NOMO-1 treated with DMSO at 0.1 percent for 48 hours (cell line): ENCODE results near the gene GAD1.

Source experiments
- DNase-seq: peaks from one replicate; lab custom pipeline; 2025; ENCODE audit not compliant: unreplicated experiment; lab: John Stamatoyannopoulos, UW

Gene GAD1

DNA sequence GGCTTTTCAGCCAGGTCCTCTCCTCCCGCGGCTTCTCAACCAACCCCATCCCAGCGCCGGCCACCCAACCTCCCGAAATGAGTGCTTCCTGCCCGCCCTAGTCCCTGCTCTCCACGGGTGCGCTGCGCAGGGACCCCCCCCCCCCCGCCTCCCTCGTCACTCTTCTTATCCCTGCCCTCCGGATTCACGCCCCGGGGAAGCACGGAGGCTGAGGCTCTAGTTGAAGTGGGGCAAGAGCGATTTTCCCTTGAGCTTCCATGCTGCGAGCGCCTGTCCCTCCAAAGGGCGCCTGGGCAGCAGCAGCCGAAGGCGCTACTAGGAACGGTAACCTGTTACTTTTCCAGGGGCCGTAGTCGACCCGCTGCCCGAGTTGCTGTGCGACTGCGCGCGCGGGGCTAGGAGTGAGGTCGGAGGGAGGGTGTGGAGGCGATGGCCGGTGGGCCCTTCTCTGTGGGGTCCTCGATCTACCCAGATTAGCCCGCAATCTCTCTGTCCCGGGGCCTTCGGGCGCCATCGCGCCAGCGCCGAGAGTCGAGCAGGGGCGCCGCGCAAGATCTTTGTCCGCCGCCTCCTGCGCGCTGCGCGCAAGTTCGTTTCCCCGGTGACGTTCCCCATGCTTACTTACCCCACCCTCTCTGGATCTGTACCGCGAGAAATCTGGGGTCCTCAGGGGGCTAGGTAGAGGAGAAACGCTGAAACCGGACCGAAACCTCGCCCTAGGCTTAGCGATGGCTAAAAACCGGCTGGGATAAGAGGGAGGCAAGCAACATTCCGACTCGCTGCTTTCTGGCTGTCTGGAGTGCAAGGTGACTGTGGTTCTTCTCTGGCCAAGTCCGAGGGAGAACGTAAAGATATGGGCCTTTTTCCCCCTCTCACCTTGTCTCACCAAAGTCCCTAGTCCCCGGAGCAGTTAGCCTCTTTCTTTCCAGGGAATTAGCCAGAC lies 677 bp downstream of the GAD1 start:
- DNase-seq = no peak

DNA sequence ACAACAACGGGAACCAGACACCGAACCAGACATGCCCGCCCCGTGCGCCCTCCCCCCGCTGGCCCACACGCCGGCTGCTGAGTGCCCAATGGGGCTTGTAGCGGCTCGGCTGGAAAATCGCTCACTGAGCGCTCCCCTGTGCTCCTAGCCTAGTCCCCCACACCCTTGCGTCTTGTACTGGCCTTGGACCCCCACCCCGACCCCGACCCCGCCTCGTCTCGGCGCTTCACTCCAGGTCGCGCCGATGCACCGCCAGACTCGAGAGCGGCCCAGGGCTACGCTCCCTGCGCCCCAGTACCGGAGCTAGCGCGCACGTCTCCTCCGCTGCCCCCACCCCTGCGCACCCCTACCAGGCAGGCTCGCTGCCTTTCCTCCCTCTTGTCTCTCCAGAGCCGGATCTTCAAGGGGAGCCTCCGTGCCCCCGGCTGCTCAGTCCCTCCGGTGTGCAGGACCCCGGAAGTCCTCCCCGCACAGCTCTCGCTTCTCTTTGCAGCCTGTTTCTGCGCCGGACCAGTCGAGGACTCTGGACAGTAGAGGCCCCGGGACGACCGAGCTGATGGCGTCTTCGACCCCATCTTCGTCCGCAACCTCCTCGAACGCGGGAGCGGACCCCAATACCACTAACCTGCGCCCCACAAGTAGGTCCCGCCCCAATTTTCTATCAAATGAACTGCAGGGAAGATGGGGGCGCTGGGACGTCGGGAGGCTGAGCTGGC lies 1.5 kb downstream of the GAD1 start:
- no peak for DNase-seq

DNA sequence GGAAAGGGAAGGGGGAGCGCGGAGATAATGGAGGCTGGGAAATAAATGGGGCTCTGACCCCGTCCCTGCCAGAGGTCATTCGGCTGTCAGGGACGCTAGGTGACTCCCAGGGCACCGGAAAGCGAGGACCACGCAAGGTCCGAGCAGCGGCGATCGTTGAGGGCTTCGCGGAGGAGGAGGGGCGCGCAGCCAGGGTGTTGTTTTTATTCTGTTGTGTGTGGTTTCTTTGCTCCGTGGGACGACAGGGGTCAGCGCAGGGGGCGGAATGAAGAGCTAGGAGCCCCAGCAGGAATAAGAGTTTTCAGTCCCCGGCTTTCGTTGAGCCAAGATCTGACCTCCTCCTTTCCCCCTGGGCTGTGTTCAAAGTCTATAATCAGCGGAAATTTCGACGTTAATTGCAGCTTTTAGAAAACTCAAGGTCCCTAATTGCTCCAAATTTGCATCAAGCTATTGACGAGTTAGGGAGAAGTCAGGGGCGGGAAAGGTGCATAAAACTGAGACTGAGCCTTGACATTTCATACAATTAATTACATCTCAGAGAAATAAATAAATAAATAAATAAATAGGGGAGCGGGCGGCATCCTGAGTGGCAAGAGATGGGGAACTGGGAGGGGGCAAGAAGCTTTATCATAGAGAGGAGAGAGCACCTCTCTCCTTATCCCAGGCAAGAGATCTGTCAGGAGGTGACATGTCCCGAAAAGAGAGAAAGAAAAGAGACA lies 2.2 kb downstream of the GAD1 start:
- DNase-seq = no peak

DNA sequence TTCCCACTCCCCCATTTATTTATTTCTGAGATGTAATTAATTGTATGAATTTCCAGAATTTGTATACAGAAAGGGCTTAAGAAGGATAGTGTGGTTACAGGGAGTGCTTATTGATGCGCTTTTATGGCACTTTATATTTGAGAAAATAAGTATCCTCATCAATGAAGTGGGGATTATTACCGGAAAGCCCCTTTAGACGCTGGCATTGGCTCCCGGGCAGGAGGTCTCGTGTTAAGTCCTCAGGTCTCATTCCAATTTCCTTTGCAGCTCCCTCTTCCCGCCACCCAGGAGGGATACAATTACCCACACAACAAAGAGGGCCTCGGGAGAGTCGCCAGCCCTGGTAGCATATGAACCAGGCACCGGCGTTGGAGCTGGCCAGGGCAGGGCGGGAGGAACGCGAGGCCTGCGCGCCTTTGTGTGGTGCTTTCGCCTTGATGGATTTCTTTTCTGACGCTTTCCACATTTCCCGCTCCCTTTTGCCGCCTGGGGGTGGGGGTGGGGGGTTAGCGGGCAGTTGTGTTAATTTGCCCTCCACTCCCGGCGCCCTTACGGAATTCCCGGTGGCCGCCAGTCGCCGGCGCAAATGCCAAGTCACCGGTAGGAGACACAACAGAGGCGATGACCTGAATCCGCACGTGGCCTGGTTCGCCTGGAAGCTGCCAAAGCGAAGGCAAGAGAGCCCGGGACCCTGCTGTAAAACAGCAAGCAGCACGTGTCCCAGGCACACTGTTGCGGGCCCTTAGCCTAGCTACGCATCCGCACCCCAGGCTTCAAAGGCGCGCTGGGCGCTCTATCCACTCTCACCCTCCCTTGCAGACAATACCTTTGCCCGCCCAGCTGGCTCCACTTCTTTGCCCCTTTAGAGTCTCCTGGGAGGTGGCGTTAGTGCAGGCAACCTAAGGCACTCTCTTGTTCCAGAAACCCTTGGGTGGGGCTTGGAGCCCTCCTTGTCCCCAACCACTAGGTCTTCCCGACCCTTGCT lies 3.3 kb downstream of the GAD1 start:
- DNase-seq = no peak

DNA sequence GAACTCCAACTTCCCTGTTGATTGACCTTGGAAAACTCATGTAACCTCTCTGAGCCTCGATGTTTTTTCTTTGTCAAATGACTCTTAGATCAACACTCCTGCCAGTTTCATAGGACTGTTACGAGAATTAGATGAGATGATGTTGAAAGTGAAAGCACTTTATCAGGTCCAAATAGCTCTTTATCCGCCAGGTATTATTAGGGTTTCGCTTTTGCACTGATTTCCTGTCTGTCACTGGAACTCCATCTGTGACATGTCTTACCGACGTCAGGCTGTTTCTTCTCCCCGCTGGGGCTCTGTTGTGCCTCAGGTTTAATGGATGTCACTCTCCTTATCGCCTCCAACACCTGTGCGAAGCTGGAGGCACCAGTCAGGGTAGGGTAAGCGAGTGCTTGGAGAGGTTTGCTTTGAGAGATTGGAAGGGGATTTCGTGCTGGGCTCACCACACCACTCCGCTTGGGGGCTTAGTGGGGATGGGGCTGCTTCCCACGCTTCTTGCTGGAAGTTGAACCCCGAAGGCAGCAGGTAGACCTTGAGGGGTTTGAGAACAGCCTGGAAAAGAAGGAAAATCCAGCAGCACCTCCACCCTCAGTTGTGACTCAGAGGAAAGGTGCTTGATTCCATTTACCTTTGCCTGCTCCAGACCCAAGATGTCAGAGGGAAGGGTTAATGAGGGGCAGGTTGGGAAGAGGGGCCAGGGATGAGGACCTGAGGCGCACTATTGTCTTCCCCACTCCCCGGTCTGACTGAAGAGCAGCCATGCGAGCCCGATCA lies 4.3 kb downstream of the GAD1 start:
- no peak for DNase-seq

DNA sequence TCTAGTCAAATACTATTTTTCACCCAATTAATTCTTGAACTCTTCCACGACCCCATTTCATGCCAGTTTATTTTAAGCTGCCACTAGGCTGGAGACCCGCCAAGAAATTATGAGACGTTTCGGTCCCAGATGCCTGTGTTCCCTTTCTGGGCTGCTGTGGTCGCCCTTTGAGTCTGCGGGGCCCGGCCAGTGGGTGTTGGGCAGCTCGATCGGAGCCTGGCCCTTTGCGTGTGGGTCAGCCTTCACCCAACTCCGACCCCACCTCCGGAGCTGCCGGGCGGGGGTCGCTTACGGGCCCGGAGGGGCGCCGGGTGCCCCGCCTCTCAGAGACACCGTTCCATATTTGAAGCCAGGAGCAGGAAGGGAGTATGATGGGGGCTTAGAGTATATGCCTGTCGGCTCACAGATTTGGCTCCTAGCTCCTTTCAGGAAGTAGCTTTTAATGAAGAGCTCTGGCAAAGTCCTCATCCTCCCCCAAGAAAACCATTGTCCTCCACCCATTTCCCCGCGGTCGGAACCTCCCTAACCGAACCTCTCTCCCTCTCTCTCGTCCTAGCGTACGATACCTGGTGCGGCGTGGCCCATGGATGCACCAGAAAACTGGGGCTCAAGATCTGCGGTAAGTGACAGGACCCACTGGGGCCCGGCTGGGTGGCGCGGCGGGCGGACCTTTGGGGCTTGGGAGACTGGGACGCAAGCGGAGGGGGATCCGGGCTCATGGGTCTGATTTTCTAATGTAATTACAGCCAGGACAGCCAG lies 5.0 kb downstream of the GAD1 start:
- no peak for DNase-seq

DNA sequence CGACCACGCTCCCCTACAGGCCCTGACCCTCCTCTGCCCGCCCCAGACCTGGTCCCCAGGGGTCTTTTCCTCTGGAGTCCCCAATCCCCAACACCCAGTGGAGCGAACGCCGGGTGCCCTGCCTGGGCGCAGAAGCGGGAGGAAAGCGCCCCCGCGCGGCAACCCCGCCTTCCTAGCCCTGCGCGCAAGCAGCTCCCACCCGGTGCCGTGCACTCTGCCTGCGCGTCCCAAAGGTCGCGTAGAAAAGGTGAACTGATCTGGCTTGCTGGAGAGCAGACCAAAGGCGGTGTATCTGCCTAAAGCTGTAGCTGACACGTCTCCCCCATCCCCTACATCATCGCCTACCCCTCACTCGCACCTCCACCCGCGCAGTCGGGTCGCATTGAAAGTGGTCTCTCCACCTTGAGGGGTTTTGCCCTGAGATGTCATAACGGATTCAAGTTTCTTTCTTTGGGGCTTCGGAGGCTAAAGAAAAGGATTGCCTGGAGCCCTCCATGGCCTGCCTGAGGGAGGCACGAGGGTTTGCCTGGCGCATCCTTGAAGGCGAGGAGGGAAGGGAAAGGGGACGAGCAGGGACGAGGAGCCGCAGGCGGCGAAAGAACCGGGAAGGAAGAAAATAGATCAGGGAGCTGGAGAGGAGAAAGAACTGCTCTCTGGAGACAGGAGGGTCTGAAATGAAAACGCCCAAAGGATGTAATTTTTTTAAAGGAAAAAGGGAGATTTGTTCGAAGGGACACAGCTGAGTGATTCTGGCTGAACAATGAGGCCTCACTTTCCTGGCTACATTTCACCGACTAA lies 5.8 kb downstream of the GAD1 start:
- DNase-seq = no peak

DNA sequence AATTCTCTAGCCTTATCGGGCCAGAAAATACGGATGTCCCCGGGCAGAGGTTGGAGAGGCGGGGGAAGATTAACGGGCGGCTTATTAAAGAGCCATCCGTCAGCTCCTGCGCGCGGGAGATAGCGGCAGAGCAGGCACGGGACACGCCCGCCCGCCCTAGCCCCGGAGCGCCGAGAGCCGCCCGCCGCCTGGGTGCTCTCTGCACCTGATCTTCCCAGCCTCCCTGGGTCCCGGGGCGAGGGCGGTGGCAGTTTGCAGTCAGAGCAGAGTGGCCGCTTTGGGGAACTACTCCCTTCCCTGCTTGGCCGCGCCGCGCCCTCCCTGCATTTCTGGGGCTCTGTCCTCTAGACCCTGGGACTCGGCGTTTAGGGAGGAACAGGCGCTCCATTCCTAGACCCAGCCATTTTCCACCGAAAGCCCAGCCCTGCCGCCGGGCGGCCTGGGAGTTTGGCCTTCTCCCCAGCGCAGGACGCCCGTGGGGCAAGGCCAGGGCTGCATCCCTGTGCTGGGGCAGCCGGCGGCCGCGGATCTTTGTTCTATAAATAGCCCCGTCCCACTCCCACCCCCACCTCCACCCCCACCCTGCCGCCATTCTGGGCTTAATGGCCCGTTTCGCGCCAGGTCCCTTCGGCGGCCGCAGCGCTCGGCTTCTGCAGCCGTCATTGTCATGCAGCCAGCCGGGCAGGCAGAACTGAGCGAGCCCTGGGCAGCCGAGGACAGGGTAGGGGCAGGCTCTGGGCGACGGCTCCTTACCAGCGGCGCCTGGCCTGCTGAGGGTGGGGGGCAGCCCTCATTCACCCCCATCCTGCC lies 6.6 kb downstream of the GAD1 start:
- peak; percentile 10 for DNase-seq

DNA sequence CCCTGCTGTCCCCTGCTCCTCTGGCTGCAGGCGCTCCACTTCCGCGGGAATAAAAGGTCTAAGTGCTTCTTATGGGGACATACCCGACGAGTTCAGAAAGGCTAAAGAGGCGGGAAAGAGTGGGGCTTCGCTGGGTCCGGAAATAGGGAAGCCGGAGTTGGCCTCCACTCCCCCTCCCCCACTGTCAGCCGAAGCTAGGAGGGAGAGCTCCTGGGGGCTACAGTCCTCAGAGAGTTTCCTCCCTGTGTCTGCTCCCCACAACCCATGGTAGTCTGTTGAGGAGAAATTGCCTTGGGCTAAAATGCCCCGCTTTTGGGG lies 7.2 kb downstream of the GAD1 start:
- peak; percentile 6 for DNase-seq

DNA sequence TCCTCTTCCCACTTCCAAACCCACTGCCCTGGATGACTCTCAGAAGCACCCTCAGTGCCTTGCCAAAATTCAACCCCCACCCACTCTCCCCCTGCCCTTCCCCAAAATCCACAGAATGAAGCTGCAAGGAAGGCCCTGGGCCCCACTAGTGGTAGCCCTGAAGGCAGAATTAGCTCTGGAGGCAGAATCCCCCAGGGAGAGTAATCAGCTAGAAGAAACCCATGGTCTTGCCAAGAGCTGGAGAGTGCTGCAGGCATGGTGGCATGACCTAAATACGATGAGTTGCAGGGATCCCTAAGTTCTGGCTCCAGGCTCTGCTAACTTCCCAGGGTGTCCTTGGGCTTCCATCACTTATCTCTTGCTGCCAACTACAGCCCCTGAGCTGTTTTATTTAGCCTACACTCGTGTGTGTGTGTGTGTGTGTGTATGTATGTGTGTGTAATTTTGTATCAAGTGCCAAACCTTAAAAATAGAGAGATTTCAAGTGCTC lies 7.9 kb downstream of the GAD1 start:
- DNase-seq = no peak

DNA sequence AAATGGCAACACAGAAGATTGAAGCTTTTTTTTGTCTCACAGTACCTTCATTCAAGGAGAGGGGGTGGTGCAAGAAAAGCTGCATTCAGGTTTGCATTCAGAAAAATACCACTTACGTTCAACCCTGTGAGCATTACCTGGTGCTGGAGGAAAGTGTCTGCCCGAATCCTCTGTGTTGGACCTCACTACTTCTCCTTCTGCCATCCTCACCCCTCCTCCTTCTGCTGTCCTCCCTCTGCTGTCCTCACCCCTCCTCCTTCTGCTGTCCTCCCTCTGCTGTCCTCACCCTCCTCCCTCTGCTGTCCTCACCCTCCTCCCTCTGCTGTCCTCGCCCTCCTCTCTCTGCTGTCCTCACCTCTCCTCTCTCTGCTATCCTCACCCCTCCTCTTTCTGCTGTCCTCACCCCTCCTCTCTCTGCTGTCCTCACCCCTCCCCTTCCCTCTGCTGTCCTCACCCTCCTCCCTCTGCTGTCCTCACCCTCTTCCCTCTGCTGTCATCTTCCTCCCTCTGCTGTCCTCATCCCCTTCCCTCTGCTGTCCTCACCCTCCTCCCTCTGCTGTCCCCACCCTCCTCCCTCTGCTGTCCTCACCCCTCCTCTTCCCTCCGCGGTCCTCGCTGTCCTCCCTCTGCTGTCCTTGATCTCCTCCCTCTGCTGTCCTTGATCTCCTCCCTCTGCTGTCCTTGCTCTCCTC lies 11.3 kb downstream of the GAD1 start:
- no peak for DNase-seq

DNA sequence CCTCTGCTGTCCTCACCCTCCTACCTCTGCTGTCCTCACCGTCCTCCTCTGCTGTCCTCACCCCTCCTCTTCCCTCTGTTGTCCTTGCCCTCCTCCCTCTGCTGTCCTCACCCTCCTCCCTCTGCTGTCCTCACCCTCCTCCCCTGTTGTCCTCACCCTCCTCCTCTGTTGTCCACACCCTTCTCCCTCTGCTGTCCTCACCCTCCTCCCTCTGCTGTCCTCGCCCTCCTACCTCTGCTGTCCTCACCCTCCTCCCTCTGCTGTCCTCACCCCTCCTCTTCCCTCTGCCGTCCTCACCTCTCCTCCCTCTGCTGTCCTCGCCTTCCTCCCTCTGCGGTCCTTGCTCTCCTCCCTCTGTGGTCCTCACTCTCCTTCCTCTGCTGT lies 11.8 kb downstream of the GAD1 start:
- no peak for DNase-seq

DNA sequence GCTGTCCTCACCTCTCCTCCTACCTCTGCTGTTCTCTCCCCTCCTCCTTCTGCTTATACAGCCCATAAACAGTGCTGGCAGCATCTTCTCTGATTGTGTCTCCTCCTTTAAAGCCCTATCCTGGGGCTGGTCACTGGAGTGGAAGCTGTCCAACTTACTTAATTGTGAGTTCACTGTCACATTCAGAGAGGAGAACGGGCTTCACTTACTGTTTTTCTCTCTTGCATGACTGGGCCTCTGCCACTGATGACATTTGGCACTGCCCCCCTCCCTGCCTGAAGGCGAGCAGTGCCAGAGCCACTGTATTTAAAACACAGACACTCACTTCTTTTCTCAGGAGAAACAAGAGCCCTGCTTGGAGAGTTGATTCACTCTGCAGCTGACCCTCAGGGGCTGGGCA lies 12.3 kb downstream of the GAD1 start:
- no peak for DNase-seq

DNA sequence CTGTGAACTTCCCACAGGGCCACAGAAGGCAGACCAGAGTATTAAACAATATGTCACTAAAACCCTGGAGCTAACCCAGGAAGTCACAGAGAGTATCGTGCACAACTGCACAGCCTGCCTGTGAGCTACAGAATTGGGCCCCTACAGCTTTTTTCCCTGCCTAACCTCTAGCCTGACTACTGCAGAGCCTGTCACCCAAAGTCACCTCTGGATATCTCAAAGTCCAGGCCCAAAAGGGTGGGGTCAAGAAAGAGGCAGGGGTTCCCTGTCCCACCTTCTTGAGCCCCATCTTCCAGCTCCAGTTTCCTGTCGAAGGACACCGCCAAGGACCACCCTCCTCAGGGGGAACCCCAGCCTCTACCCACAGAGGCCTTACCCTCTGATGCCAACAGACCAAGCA lies 13.5 kb downstream of the GAD1 start:
- DNase-seq = no peak

DNA sequence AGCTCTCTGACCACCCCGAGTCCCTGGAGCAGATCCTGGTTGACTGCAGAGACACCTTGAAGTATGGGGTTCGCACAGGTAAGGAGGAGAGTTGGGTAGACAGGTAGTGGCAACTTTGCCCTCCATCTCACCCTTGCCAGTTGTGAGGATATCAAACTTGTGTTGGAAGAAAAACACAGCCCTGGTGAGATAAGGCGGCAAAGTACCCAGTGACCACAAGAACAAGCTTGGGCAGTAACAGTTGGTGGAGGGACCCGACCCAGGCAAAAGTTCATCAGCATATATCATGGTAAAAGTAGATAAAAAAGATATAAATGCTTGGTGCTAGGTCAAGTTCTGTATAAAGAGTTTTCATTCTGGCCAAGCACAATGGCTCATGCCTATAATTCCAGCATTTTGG lies 14.4 kb downstream of the GAD1 start:
- DNase-seq = no peak

DNA sequence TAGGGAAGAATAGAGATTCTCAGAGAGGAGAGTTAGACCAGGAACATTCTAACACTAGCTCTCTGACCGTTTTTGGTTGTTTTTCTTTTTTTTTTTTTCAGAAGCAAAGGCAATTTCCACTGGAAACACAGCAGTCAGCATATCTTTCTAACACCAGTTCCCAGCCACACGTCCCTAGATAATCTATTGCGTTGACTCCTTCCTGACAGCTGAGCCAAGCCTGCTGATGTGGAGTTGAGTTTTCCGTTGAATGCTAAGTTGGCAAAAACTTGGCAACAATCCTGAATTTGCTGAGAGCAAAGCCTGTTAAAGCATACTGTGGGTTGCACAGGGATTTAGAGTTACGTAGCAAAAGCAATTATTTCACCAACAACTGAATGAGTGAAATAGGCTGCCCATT lies 19.3 kb downstream of the GAD1 start:
- no peak for DNase-seq

DNA sequence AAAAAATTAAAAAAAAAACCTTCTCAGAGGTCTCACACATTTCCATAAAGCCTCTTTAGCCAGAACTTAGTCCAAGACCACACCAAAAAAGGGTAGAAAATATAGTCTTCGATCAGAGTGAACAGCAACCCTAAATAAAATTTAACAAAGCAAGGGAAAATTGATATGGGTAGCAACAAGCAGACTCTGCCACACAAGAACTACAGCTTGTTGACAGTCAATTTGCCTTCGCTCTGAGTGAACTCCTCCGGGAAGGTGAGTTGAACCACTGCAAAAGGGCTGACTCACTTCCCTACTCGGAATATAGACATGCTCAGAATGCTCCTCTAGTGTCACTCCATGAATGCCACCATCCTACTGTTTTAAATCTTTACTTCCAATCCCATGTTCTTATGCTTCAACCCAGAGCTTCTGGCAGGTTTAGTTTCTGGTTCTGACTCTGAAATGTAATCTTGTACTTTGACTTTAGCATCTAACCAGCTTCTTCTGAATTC lies 24.1 kb downstream of the GAD1 start:
- DNase-seq = no peak
